WI38 (cell line): ENCODE data around the gene MAP2K4.

Experiments
- H3K4me3 ChIP-seq: 2 replicates; pipeline ENCODE4 v1.5.1; 2011; ENCODE audit warnings: low read depth, mild to moderate bottlenecking, control low read depth, low read length
- CTCF ChIP-seq: IDR thresholded peaks from 2 replicates; pipeline ENCODE4 v1.5.1; 2012; ENCODE audit warnings: low read depth, mild to moderate bottlenecking, control low read depth, low read length

Gene MAP2K4

DNA sequence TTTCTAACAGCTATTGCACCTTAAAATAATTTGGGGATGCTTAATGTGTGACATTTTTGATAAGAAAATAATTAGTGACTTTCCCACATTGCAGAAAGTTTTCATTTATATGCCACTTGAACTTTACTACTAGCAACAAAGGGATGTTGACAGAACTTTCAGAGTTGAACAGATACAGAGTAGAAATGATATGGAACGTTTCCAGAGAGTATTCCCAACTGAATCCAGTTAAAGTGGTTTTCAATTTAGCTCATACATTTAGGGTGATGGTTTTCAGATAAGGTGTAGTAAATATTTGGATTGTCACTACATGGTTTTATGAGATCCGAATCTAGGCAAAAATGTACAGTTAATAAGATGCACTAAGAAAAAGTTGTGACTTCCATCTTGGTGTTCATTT, 17.3 kb downstream of the MAP2K4 start:
- no peak overlapping the region for H3K4me3 ChIP-seq
- no peak for TF ChIP-seq CTCF

- no peak for TF ChIP-seq CTCF
- no peak overlapping the region for H3K4me3 ChIP-seq
Measured at GRCh38 chr17:12040478-12040877, 19.8 kb downstream of the MAP2K4 start.

DNA sequence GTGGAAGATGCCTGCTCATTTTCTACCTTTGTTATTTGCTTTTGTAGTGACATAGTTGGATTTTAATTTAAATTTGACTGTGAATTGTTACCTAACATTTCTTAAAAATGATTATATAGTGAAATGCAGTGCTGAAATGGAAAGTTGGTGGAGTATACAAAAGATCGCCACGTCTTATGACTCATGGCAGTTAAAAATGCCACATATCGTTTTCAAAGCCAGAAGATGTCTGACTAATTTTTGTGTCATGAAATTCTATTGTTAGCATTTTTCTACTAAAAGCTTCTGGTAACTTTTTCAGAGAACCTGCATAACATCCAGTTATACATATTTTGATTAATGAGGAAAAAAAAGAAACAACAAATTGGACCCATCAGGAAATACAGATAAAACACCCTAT, 20.6 kb downstream of the MAP2K4 start:
- H3K4me3 ChIP-seq: no peak overlapping the region

GRCh38 chr17:12043702-12044101, 23.0 kb downstream of the MAP2K4 start:
- TF ChIP-seq CTCF: no peak
- H3K4me3 ChIP-seq: no peak overlapping the region

More for the DNA sequence above, 20.6 kb downstream of the MAP2K4 start:
- TF ChIP-seq CTCF: no peak

- H3K4me3 ChIP-seq: no peak overlapping the region
- TF ChIP-seq CTCF: no peak
Measured at GRCh38 chr17:12046786-12047185, 26.1 kb downstream of the MAP2K4 start.

DNA sequence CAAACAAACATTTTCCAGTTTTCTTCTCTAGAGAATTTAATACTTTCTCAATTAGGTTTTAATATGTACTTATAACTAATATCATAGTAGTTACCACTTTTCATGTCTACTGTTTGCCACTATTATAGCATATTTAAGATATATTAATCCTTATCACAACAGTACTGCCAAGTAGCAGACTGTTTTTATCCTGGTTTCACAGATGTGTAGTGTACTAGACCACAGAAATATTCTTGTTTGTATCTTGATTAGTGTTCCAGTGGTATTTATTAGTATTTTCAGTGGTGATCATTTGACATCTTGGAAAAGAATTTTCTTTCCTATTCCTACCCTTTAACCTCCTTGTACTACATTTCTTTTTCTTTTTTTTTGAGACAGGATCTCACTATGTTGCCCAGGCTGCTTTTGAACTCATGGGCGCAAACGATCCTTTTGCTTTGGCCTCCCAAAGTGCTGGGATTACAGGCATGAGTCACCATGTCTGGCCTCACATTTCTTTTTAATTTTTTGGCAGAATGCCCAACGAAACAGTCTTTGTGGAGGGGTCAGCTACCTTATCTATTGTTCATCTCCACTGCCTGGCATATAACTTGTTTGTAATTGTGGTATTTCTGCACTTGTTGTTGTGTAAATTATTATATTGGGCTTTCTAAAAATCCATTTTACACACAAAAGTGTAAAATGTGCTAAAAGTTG, 27.2 kb downstream of the MAP2K4 start:
- TF ChIP-seq CTCF: no peak
- no peak overlapping the region for H3K4me3 ChIP-seq

DNA sequence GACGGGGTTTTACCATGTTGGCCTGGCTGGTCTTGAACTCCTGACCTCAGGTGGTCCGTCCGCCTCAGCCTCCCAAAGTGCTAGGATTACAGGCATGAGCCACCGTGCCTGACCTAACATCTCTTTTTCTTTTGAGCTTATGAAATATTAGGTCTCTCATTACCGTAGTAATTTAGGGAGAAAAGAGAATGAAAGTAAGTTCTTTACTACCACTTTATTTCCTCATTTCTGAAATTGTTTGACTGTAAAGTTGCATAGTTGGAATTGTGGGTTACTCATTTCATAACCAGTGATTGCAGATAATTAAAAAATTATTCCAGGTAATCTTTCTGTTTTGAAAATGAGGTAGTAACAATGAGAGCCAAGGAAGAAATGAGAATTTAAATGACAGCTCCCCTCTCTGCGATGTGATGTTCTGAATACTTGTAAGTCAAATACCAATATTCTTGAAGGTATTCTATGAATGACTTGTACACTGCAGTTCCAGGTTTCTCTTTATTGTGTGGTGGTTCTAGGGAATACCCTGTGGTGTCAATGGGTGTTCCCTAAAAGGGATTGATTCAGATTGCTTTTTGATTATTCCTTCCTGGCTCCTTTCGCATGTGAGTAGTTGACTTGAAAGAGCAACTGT, 28.3 kb downstream of the MAP2K4 start:
- no peak for TF ChIP-seq CTCF

More for the DNA sequence above, 28.3 kb downstream of the MAP2K4 start:
- no peak overlapping the region for H3K4me3 ChIP-seq
